ENCODE data around the gene EEF1A1.
"Not testable (repeated sequence)": the region's sequence is repeated elsewhere in the genome, so short reads cannot be mapped to it uniquely, and the experiment has no call there.

- TF ChIP-seq CTCF, POLR2A (IDR thresholded peaks at IDR 0.05): not testable (repeated sequence)
Measured at GRCh38 chr6:73505705-73506104, 15.1 kb downstream of the EEF1A1 start.
